ENCODE data around the gene OARD1.

OARD1 gene

DNA sequence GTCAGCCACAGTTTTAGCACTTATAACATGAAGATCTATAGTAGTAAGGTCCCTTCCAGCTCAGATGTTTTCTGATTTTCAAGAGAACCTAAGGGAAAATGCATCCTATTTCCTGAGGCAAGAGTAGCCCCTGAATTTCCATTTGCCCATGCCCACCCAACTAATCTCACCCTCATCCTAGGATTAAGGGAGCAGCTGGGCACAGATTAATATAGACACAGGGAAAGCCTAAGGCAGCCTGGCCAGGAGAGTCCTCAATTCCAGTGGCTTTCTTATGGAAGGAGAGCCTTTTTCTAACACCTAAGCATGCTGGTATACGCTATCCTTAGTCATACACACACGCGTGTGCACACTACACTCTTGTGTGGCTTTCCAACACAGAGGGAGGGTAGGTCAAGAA is 17.6 kb downstream of the OARD1 start:
- TF ChIP-seq, protein P1, sequence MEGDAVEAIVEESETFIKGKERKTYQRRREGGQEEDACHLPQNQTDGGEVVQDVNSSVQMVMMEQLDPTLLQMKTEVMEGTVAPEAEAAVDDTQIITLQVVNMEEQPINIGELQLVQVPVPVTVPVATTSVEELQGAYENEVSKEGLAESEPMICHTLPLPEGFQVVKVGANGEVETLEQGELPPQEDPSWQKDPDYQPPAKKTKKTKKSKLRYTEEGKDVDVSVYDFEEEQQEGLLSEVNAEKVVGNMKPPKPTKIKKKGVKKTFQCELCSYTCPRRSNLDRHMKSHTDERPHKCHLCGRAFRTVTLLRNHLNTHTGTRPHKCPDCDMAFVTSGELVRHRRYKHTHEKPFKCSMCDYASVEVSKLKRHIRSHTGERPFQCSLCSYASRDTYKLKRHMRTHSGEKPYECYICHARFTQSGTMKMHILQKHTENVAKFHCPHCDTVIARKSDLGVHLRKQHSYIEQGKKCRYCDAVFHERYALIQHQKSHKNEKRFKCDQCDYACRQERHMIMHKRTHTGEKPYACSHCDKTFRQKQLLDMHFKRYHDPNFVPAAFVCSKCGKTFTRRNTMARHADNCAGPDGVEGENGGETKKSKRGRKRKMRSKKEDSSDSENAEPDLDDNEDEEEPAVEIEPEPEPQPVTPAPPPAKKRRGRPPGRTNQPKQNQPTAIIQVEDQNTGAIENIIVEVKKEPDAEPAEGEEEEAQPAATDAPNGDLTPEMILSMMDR (IDR thresholded peaks at IDR 0.05; ENCODE audit: low read depth, low read length), result no peak
- DNase-seq (ENCODE audit: extremely low read depth, low read depth), result no peak

- no peak for DNase-seq (ENCODE audit: extremely low read depth, low read depth)
- TF ChIP-seq, protein P1 (IDR thresholded peaks at IDR 0.05; ENCODE audit: low read depth, low read length), result no peak
These were observed 19.1 kb downstream of the OARD1 start, which contains the start of gene APOBEC2 for GRCh38 chr6:41053041-41053440. Gene APOBEC2 (plus strand): TSS chr6:41053202. CDS start chr6:41053348, 146 bp downstream.

DNA sequence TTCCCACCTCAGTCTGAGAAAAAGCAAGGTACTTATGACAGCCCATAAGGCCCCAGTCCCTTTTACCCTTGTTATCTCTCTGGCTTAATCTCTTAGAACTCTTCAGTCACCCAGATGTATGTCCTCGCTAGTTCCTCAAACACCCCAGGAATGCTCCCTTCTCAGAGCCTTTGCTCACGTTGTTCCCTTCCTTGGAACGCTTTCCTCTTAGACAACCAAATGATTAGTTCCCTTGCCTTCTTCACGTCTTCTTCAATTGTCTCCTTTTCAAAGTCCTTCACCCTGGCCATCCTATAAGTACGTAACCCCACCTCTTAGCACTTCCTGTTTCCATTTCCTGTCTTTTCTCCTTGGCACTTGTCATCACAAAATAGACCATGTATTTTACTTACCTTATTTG is 20.3 kb downstream of the OARD1 start:
- no peak for DNase-seq (ENCODE audit: extremely low read depth, low read depth)
- TF ChIP-seq, protein P1 (IDR thresholded peaks at IDR 0.05; ENCODE audit: low read depth, low read length), result no peak

- no peak for DNase-seq (ENCODE audit: extremely low read depth, low read depth)
- TF ChIP-seq, protein P1 (IDR thresholded peaks at IDR 0.05; ENCODE audit: low read depth, low read length), result no peak
These were observed 21.6 kb downstream of the OARD1 start for GRCh38 chr6:41050536-41050935.

- TF ChIP-seq, protein P1 (IDR thresholded peaks at IDR 0.05; ENCODE audit: low read depth, low read length), result no peak
- DNase-seq (ENCODE audit: extremely low read depth, low read depth), result no peak
These were observed 22.2 kb downstream of the OARD1 start for GRCh38 chr6:41049955-41050354.

- TF ChIP-seq, protein P1 (IDR thresholded peaks at IDR 0.05; ENCODE audit: low read depth, low read length), result no peak
- DNase-seq (ENCODE audit: extremely low read depth, low read depth), result no peak
These were observed 22.6 kb downstream of the OARD1 start for GRCh38 chr6:41049521-41049920.

DNA sequence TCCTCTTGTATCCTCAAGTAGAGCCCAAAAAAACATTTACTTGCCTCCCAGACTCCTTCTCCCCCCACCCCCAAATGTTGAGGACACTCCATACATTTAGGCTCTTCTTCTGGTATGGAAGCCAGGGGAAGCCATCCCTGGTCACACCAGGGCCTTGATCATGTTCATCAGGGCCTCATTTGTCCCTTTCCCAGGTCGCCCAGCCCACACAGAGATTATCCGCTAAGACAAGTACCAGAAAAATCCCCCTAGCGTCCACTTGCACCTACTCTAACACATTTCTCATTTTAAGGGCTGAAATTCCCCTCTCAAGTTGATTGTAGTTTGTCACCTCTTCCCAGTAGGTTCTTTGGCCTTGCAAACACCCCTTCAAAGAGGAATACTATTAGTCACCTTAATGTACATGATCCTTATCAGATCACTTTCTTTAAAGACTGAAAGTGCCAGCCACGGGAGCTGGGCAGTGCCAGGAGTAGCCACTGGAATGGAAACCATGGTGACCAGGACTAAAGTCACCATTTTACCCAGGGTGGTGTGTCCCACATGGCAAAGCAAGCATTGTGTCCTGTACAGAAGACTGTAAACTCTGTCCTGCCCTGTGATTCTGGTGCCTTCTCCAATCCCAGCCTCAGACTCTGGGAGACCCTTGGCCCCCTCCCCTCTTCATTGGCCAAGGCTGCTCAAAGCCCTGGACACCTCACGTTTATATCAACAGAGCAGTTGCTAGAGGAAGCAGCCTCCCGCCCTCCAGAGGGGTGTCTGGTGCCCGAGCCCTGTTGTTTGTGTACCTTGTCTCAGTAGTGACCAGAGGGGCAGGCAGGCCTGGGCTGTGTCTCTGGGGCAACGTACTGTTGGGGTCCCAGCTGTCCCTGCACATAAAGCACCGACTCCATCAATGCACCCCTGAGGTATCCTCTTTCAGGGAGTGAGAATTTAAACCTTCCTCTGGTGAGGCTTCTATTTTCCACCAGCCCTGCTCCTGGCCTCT is 24.1 kb downstream of the OARD1 start:
- TF ChIP-seq, protein P1 (IDR thresholded peaks at IDR 0.05; ENCODE audit: low read depth, low read length), result no peak
- DNase-seq (ENCODE audit: extremely low read depth, low read depth), result no peak
